ENCODE data around the gene C12orf56. TPM values are rescaled to one million over a fixed set of nuclear protein-coding genes. Genes with fewer than 3 reads are reported as not detected.

Gene C12orf56
- total RNA-seq, 1 experiment from 2014 or later = not detected

- RAD21 ChIA-PET (ENCODE audit: low non-redundant PET in 1 of 2, low total read pairs in 2 of 2, uncharacterized antibody in 2 of 2, unreplicated experiment in 2 of 2) = no interaction called here
- CTCF ChIA-PET = no interaction called here
- H3K36me3 ChIP-seq (ENCODE audit: control insufficient read depth in 1 of 2, insufficient read depth in 2 of 2, low read length in 2 of 2) = peaks cover 65 to 71% of the 10 kb centered on the region in 2 experiments
- no peak overlapping the region for H3K9ac ChIP-seq (ENCODE audit: low read length)
- POLR2A ChIA-PET = no interaction called here
- TF ChIP-seq RAD21 (IDR thresholded peaks at IDR 0.05; ENCODE audit: low read depth) (no peak), ATF3 (IDR thresholded peaks at IDR 0.05) (no peak), POLR2A (IDR thresholded peaks at IDR 0.05; ENCODE audit: borderline replicate concordance, extremely low read depth, insufficient read depth, insufficient read length) (no peak), EGR1 (IDR thresholded peaks at IDR 0.05; ENCODE audit: low read depth) (no peak), JUND (IDR thresholded peaks at IDR 0.05) (no peak), ZBTB33 (IDR thresholded peaks at IDR 0.05; ENCODE audit: extremely low read depth, insufficient replicate concordance, low read length) (no peak), POLR2AphosphoS5 (IDR thresholded peaks at IDR 0.05; ENCODE audit: low read depth, low read length) (no peak), TCF7L2 (IDR thresholded peaks at IDR 0.05; ENCODE audit: borderline replicate concordance, extremely low read depth, insufficient read depth, insufficient read length) (no peak), CBX3 (IDR thresholded peaks at IDR 0.05; ENCODE audit: low read depth) (no peak), ZFX (IDR thresholded peaks at IDR 0.05) (no peak), CEBPB (IDR thresholded peaks at IDR 0.05; ENCODE audit: low read depth) (no peak), ZNF274 (IDR thresholded peaks at IDR 0.05; ENCODE audit: low read depth, low read length) (no peak), CTCF (IDR thresholded peaks at IDR 0.05 in 2 of 3, conservative IDR thresholded peaks at IDR 0.05 in 1 of 3; ENCODE audit: borderline replicate concordance in 1 of 3, insufficient read depth in 1 of 3, low read depth in 2 of 3, low read length in 2 of 3) (no peak), SP1 (IDR thresholded peaks at IDR 0.05; ENCODE audit: low read depth) (no peak), MAX (IDR thresholded peaks at IDR 0.05) (no peak)
- DNase-seq (ENCODE audit: low read depth, low spot score) (no peak), ATAC-seq (no peak)
- no peak overlapping the region for H3K27ac ChIP-seq (ENCODE audit: low read depth, low read length)
- H3K27me3 ChIP-seq (ENCODE audit: insufficient read depth, low read length) = no peaks in the 10 kb centered on the region
- peaks cover 0 to 8% of the 10 kb centered on the region in 2 experiments; a peak in 1 of 4 replicates for H3K4me1 ChIP-seq (ENCODE audit: control insufficient read depth in 1 of 2, insufficient read depth in 2 of 2, low read length in 2 of 2)
- H3K9me2 ChIP-seq (ENCODE audit: insufficient read depth) = no peaks in the 10 kb centered on the region
- H3K4me2 ChIP-seq (ENCODE audit: low read length) = no peak overlapping the region; the same call in 1 of the 2 replicates
- peaks cover 33% of the 10 kb centered on the region; the same call in 1 of the 2 replicates for H3K79me2 ChIP-seq (ENCODE audit: insufficient read depth, low read length)
- H2AFZ ChIP-seq (ENCODE audit: low read depth, low read length, poor library complexity, severe bottlenecking) = no peak overlapping the region
- BruUV-seq (replicated peaks) = no TSS peak
- no peak overlapping the region for H3K4me3 ChIP-seq (replicated peaks in 1 of 2; ENCODE audit: low read depth in 1 of 2, low read length in 2 of 2)
- no peaks in the 10 kb centered on the region for H3K9me3 ChIP-seq (ENCODE audit: control insufficient read depth in 1 of 2, insufficient read depth in 1 of 2, low read depth in 1 of 2, low read length in 2 of 2)
- intact Hi-C loops (cut with micrococcal nuclease) = loop anchor here (5.0 kb wide), 1 partner anchor 266 kb away; no protein-coding TSS in a partner anchor
- no peaks in the 10 kb centered on the region for H4K20me1 ChIP-seq (ENCODE audit: insufficient read depth)
These were observed 40.3 kb upstream of the C12orf56 start for GRCh38 chr12:64430886-64431285.
